Lower leg skin (tissue), 3 donors: Measurements from ENCODE around the gene PLAC8L1.

Experiments used
- POLR2A ChIP-seq, 2 donors: fragments of 450-650 bp; IDR thresholded peaks; one replicate each; pipeline ENCODE4 v1.6.1; 2016 to 2017; ENCODE audit warnings: antibody characterized with exemption in 2 of 2, mild to moderate bottlenecking in 1 of 2, moderate library complexity in 1 of 2
- TF ChIP-seq, protein P1 (sequence below), 3 donors: fragments of 450-650 bp; IDR thresholded peaks; one replicate each; pipeline ENCODE4 v1.5.1; 2016; ENCODE audit warnings: antibody characterized with exemption in 3 of 3, mild to moderate bottlenecking in 3 of 3, moderate library complexity in 2 of 3

DNA sequence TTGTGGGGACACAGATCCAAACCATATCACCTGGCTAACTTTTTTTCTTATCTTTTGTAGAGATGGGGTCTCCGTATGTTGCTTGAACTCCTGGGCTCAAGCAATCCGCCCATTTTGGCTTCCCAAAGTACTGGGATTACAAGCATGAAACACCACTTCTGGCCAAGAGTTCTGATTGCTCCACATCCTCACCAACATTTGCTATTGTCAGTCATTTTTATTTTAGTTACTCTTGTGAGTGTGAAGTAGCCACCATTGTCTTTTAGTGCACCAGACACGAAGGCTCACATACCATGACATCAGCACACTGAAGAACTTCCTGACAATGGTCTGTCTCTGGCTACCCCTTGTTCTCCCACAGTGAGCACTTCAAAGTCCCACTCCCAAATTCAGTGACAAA lies 17.3 kb downstream of the PLAC8L1 start:
- TF ChIP-seq, protein P1, sequence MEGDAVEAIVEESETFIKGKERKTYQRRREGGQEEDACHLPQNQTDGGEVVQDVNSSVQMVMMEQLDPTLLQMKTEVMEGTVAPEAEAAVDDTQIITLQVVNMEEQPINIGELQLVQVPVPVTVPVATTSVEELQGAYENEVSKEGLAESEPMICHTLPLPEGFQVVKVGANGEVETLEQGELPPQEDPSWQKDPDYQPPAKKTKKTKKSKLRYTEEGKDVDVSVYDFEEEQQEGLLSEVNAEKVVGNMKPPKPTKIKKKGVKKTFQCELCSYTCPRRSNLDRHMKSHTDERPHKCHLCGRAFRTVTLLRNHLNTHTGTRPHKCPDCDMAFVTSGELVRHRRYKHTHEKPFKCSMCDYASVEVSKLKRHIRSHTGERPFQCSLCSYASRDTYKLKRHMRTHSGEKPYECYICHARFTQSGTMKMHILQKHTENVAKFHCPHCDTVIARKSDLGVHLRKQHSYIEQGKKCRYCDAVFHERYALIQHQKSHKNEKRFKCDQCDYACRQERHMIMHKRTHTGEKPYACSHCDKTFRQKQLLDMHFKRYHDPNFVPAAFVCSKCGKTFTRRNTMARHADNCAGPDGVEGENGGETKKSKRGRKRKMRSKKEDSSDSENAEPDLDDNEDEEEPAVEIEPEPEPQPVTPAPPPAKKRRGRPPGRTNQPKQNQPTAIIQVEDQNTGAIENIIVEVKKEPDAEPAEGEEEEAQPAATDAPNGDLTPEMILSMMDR (IDR thresholded peaks at IDR 0.05), result no peak
- no peak for TF ChIP-seq POLR2A (IDR thresholded peaks at IDR 0.05)
